ENCODE results near the gene MCF2L. TPM values are rescaled to one million over a fixed set of nuclear protein-coding genes. Genes with fewer than 3 reads are reported as not detected.

The MCF2L gene
- total RNA-seq, 1 experiment from 2014 or later, result not detected

- Histone ChIP-seq H3K4me1 (ENCODE audit: low read length) (no peaks in the 10 kb centered on the region), H2AFZ (ENCODE audit: low read length) (no peak overlapping the region), H4K20me1 (ENCODE audit: insufficient read depth, low read depth, low read length) (no peaks in the 10 kb centered on the region), H3K27ac (ENCODE audit: low read length) (no peak overlapping the region), H3K36me3 (ENCODE audit: insufficient read depth, low read length) (no peaks in the 10 kb centered on the region), H3K9me2 (replicated peaks; ENCODE audit: insufficient read depth, low read length) (no peaks in the 10 kb centered on the region), H3K9me3 (ENCODE audit: low read length) (peaks cover 11% of the 10 kb centered on the region; the same call in 1 of the 2 replicates), H3K27me3 (ENCODE audit: low read length) (no peaks in the 10 kb centered on the region), H3K9ac (ENCODE audit: low read length) (no peak overlapping the region), H3K4me3 (ENCODE audit: low read length) (no peak overlapping the region), H3K4me2 (ENCODE audit: low read depth, low read length, poor library complexity, severe bottlenecking) (no peak overlapping the region), H3K79me2 (ENCODE audit: low read length) (no peaks in the 10 kb centered on the region)
- no peak for DNase-seq
Measured at GRCh38 chr13:113061796-113062425, 92.9 kb downstream of the MCF2L start.

DNA sequence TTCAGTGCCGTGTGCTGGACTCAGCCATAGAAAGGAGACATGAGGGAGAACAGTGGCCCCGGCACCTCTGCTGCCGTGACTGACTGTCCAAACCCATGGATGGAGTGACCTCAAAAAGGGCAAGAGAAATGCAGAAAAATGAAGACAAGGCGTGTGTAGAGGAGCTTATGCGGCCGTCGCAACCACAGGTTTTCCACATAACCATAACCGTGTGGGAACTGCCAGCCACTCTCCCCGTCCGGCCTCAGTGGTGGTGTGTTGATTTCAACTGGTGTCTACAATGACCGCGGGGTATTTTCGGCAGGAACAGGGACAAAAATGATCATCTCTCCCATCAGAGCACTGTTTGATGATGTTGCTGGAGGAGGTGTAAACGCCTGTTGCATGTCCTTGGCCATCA is 93.7 kb downstream of the MCF2L start:
- H3K36me3 ChIP-seq (ENCODE audit: insufficient read depth, low read length), result no peaks in the 10 kb centered on the region
- H3K4me3 ChIP-seq (ENCODE audit: low read length), result no peak overlapping the region
- no peaks in the 10 kb centered on the region for H3K9me2 ChIP-seq (replicated peaks; ENCODE audit: insufficient read depth, low read length)
- H3K27me3 ChIP-seq (ENCODE audit: low read length), result no peaks in the 10 kb centered on the region
- H3K9ac ChIP-seq (ENCODE audit: low read length), result no peak overlapping the region
- no peaks in the 10 kb centered on the region for H4K20me1 ChIP-seq (ENCODE audit: insufficient read depth, low read depth, low read length)
- H3K4me2 ChIP-seq (ENCODE audit: low read depth, low read length, poor library complexity, severe bottlenecking), result no peak overlapping the region
- H3K79me2 ChIP-seq (ENCODE audit: low read length), result no peaks in the 10 kb centered on the region
- peaks cover 7% of the 10 kb centered on the region; the same call in 1 of the 2 replicates for H3K9me3 ChIP-seq (ENCODE audit: low read length)
- no peak overlapping the region for H3K27ac ChIP-seq (ENCODE audit: low read length)
- DNase-seq, result no peak
- no peak overlapping the region for H2AFZ ChIP-seq (ENCODE audit: low read length)
- no peaks in the 10 kb centered on the region for H3K4me1 ChIP-seq (ENCODE audit: low read length)

DNA sequence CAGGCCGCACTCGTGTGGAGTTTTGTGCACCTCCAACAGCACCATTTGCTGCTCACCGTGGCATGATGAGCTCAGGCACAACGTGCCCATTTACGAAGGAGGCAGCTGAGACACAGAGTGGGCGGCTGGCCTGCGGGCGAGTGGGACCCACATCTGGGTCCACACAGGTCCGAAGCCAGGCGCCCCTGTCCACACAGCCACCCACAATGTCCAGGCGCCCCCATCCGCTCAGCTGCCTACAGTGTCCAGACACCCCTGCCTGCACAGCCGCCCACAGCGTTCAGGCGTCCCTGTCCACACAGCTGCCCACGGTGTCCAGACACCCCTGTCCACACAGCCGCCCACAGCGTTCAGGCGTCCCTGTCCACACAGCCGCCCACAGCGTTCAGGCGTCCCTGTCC is 94.1 kb downstream of the MCF2L start:
- Histone ChIP-seq H3K9me2 (replicated peaks; ENCODE audit: insufficient read depth, low read length) (no peaks in the 10 kb centered on the region), H3K27me3 (ENCODE audit: low read length) (no peaks in the 10 kb centered on the region), H3K4me2 (ENCODE audit: low read depth, low read length, poor library complexity, severe bottlenecking) (no peak overlapping the region), H3K4me3 (ENCODE audit: low read length) (no peak overlapping the region), H3K27ac (ENCODE audit: low read length) (no peak overlapping the region), H4K20me1 (ENCODE audit: insufficient read depth, low read depth, low read length) (no peaks in the 10 kb centered on the region), H3K36me3 (ENCODE audit: insufficient read depth, low read length) (no peaks in the 10 kb centered on the region), H3K79me2 (ENCODE audit: low read length) (no peaks in the 10 kb centered on the region), H3K9ac (ENCODE audit: low read length) (no peak overlapping the region), H3K9me3 (ENCODE audit: low read length) (peaks cover 4% of the 10 kb centered on the region; the same call in 1 of the 2 replicates), H2AFZ (ENCODE audit: low read length) (no peak overlapping the region), H3K4me1 (ENCODE audit: low read length) (no peaks in the 10 kb centered on the region)
- no peak for DNase-seq

GRCh38 chr13:113064000-113064533 is 95.1 kb downstream of the MCF2L start:
- H3K4me1 ChIP-seq (ENCODE audit: low read length), result no peaks in the 10 kb centered on the region
- DNase-seq, result no peak
- no peaks in the 10 kb centered on the region for H4K20me1 ChIP-seq (ENCODE audit: insufficient read depth, low read depth, low read length)
- no peak overlapping the region for H2AFZ ChIP-seq (ENCODE audit: low read length)
- H3K4me2 ChIP-seq (ENCODE audit: low read depth, low read length, poor library complexity, severe bottlenecking), result no peak overlapping the region
- H3K9me3 ChIP-seq (ENCODE audit: low read length), result no peaks in the 10 kb centered on the region
- no peak overlapping the region for H3K4me3 ChIP-seq (ENCODE audit: low read length)
- H3K9me2 ChIP-seq (replicated peaks; ENCODE audit: insufficient read depth, low read length), result no peaks in the 10 kb centered on the region
- H3K27me3 ChIP-seq (ENCODE audit: low read length), result no peaks in the 10 kb centered on the region
- H3K79me2 ChIP-seq (ENCODE audit: low read length), result no peaks in the 10 kb centered on the region
- H3K36me3 ChIP-seq (ENCODE audit: insufficient read depth, low read length), result no peaks in the 10 kb centered on the region
- H3K27ac ChIP-seq (ENCODE audit: low read length), result no peak overlapping the region
- no peak overlapping the region for H3K9ac ChIP-seq (ENCODE audit: low read length)

- Histone ChIP-seq H3K4me1 (ENCODE audit: low read length) (no peaks in the 10 kb centered on the region), H3K27ac (ENCODE audit: low read length) (no peak overlapping the region), H3K27me3 (ENCODE audit: low read length) (no peaks in the 10 kb centered on the region), H3K4me2 (ENCODE audit: low read depth, low read length, poor library complexity, severe bottlenecking) (no peak overlapping the region), H3K4me3 (ENCODE audit: low read length) (no peak overlapping the region), H3K79me2 (ENCODE audit: low read length) (no peaks in the 10 kb centered on the region), H3K9me3 (ENCODE audit: low read length) (no peaks in the 10 kb centered on the region), H3K9me2 (replicated peaks; ENCODE audit: insufficient read depth, low read length) (no peaks in the 10 kb centered on the region), H4K20me1 (ENCODE audit: insufficient read depth, low read depth, low read length) (no peaks in the 10 kb centered on the region), H3K9ac (ENCODE audit: low read length) (no peak overlapping the region), H2AFZ (ENCODE audit: low read length) (no peak overlapping the region), H3K36me3 (ENCODE audit: insufficient read depth, low read length) (no peaks in the 10 kb centered on the region)
- DNase-seq, result no peak
Measured at GRCh38 chr13:113064534-113065405, 95.8 kb downstream of the MCF2L start.

DNA sequence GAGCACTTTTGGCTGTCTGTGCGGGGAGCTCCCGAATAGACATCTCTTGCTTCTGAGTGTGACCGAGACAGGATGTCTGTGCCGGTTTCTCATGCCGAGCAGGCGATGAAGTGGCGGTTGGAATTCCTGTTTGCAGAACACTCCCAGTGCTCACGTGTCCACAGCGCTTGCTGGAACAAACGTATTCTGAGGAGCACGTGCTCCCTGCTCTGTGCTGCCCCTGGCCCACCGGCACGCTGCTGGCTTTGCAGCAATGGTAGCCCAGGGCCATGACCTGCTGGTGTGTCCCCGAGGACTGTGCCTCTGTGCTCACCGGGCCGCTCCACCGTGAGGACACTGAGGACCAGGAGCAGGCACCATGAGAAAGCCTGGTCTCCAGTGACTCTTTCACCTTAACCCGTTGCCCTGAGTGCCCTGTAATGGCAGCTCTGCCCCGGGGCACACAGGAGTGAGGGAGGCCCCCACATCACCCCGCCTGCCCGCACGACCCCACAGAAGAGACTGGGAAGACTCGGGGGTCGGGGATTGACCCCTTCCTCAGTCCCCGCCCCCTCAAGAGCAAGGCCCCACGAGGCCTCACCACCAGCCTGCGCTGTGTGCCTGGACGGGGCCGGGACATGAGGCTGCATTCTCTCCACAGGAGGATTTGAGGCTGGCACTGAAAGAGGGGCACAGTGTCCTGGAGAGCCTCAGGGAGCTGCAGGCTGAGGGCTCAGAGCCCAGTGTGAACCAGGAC is 96.6 kb downstream of the MCF2L start:
- DNase-seq, result no peak
- Histone ChIP-seq H3K79me2 (ENCODE audit: low read length) (no peaks in the 10 kb centered on the region), H3K4me3 (ENCODE audit: low read length) (no peak overlapping the region), H3K9ac (ENCODE audit: low read length) (no peak overlapping the region), H3K36me3 (ENCODE audit: insufficient read depth, low read length) (no peaks in the 10 kb centered on the region), H3K9me3 (ENCODE audit: low read length) (no peaks in the 10 kb centered on the region), H3K9me2 (replicated peaks; ENCODE audit: insufficient read depth, low read length) (no peaks in the 10 kb centered on the region), H3K4me1 (ENCODE audit: low read length) (no peaks in the 10 kb centered on the region), H3K27ac (ENCODE audit: low read length) (no peak overlapping the region), H3K4me2 (ENCODE audit: low read depth, low read length, poor library complexity, severe bottlenecking) (no peak overlapping the region), H4K20me1 (ENCODE audit: insufficient read depth, low read depth, low read length) (no peaks in the 10 kb centered on the region), H2AFZ (ENCODE audit: low read length) (no peak overlapping the region), H3K27me3 (ENCODE audit: low read length) (no peaks in the 10 kb centered on the region)

GRCh38 chr13:113066142-113066455 is 97.1 kb downstream of the MCF2L start:
- Histone ChIP-seq H2AFZ (ENCODE audit: low read length) (no peak overlapping the region), H3K36me3 (ENCODE audit: insufficient read depth, low read length) (no peaks in the 10 kb centered on the region), H3K9ac (ENCODE audit: low read length) (no peak overlapping the region), H3K4me1 (ENCODE audit: low read length) (no peaks in the 10 kb centered on the region), H3K9me2 (replicated peaks; ENCODE audit: insufficient read depth, low read length) (no peaks in the 10 kb centered on the region), H3K4me3 (ENCODE audit: low read length) (no peak overlapping the region), H3K9me3 (ENCODE audit: low read length) (no peaks in the 10 kb centered on the region), H3K79me2 (ENCODE audit: low read length) (no peaks in the 10 kb centered on the region), H3K4me2 (ENCODE audit: low read depth, low read length, poor library complexity, severe bottlenecking) (no peak overlapping the region), H3K27me3 (ENCODE audit: low read length) (no peaks in the 10 kb centered on the region), H3K27ac (ENCODE audit: low read length) (no peak overlapping the region), H4K20me1 (ENCODE audit: insufficient read depth, low read depth, low read length) (no peaks in the 10 kb centered on the region)
- DNase-seq, result no peak

DNA sequence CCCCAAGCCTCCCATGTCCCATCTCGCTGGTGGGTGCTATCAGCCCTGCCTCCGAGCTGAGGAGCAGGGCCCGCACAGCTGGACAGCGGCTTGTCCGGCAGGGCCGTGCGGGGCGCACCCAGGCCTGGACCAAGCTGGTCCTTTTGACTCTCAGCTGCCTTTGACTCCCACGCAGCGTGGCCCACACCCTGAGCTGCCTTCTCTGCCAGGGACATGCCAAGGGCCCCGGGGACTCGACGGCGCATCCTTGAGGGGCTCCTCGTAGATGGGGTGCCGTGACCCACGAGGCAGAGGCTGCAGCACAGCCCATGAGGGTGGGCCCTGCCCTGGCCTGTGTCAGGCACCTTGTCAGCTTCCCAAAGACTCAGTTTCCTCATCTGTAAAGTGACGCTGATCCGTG is 97.7 kb downstream of the MCF2L start:
- Histone ChIP-seq H4K20me1 (ENCODE audit: insufficient read depth, low read depth, low read length) (no peaks in the 10 kb centered on the region), H3K9me3 (ENCODE audit: low read length) (no peaks in the 10 kb centered on the region), H3K9me2 (replicated peaks; ENCODE audit: insufficient read depth, low read length) (no peaks in the 10 kb centered on the region), H2AFZ (ENCODE audit: low read length) (no peak overlapping the region), H3K27ac (ENCODE audit: low read length) (no peak overlapping the region), H3K36me3 (ENCODE audit: insufficient read depth, low read length) (no peaks in the 10 kb centered on the region), H3K4me1 (ENCODE audit: low read length) (no peaks in the 10 kb centered on the region), H3K9ac (ENCODE audit: low read length) (no peak overlapping the region), H3K4me3 (ENCODE audit: low read length) (no peak overlapping the region), H3K27me3 (ENCODE audit: low read length) (no peaks in the 10 kb centered on the region), H3K4me2 (ENCODE audit: low read depth, low read length, poor library complexity, severe bottlenecking) (no peak overlapping the region), H3K79me2 (ENCODE audit: low read length) (no peaks in the 10 kb centered on the region)
- no peak for DNase-seq

Data from Karpas-422 (cell line).